Measurements from ENCODE around the gene RAB3IL1.

The RAB3IL1 gene

DNA sequence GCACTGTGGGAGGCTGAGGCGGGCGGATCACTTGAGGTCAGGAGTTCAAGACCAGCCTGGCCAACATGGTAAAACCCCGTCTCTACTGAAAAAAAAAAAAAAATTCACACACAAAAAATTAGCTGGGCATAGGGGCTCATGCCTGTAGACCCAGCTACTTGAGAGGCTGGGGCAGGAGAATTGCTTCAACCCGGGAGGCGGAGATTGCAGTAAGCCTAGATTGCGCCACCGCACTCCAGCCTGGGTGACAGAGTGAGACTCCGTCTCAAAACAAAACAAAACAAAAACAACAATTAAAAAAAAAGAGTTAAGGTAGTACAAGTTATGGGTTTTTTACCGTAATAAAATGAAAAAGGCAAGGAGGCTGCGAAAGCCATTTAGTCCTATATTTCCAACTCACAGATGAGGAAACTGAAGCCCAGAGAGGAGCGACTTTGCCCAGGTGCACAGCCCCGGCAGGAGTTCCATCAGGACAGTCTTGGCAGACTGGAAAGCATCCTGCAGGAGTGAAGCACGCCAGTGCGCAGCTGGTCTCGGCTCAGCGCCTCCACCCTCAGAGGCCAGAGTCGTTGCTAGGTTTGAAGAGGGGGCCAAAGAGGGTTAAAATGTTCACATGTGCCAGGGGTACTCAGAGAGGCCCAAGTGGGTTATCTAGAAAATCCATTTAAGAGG, 22.2 kb downstream of the RAB3IL1 start:
- peaks cover 14% of the 10 kb centered on the region for H3K4me1 ChIP-seq (ENCODE audit: insufficient read depth, low read length, poor library complexity, severe bottlenecking)
- no peaks in the 10 kb centered on the region for H3K9me3 ChIP-seq (ENCODE audit: insufficient read depth, low read depth, low read length)
- H3K9ac ChIP-seq (ENCODE audit: low read depth, low read length, poor library complexity, severe bottlenecking) = no peak overlapping the region
- no peak overlapping the region for H3K4me2 ChIP-seq (ENCODE audit: low read depth, low read length, poor library complexity, severe bottlenecking)
- H3K9me2 ChIP-seq (replicated peaks; ENCODE audit: low read depth, low read length) = no peaks in the 10 kb centered on the region
- H3F3A ChIP-seq (ENCODE audit: low read depth) = peaks cover 3% of the 10 kb centered on the region; the same call in 1 of the 2 replicates
- no peak overlapping the region for H2AFZ ChIP-seq (ENCODE audit: low read length)
- H3K4me3 ChIP-seq (ENCODE audit: low read length, poor library complexity, severe bottlenecking) = no peak overlapping the region
- H3K27me3 ChIP-seq (ENCODE audit: insufficient read depth, low read length, poor library complexity, severe bottlenecking) = no peaks in the 10 kb centered on the region
- H3K79me2 ChIP-seq (ENCODE audit: insufficient read depth, low read length) = 0 out of 2 replicates have a peak, but pooled peaks cover 2% of the 10 kb centered on the region
- TF ChIP-seq, protein P1, sequence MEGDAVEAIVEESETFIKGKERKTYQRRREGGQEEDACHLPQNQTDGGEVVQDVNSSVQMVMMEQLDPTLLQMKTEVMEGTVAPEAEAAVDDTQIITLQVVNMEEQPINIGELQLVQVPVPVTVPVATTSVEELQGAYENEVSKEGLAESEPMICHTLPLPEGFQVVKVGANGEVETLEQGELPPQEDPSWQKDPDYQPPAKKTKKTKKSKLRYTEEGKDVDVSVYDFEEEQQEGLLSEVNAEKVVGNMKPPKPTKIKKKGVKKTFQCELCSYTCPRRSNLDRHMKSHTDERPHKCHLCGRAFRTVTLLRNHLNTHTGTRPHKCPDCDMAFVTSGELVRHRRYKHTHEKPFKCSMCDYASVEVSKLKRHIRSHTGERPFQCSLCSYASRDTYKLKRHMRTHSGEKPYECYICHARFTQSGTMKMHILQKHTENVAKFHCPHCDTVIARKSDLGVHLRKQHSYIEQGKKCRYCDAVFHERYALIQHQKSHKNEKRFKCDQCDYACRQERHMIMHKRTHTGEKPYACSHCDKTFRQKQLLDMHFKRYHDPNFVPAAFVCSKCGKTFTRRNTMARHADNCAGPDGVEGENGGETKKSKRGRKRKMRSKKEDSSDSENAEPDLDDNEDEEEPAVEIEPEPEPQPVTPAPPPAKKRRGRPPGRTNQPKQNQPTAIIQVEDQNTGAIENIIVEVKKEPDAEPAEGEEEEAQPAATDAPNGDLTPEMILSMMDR (conservative IDR thresholded peaks at IDR 0.05; ENCODE audit: low read length) = no peak
- no peak for TF ChIP-seq EZH2phosphoT487 (IDR thresholded peaks at IDR 0.05; ENCODE audit: borderline replicate concordance)
- no peaks in the 10 kb centered on the region for H3K36me3 ChIP-seq (ENCODE audit: insufficient read depth, low read length)
- peaks cover 3% of the 10 kb centered on the region for H4K20me1 ChIP-seq (ENCODE audit: insufficient read depth, low read length, poor library complexity, severe bottlenecking)

DNA sequence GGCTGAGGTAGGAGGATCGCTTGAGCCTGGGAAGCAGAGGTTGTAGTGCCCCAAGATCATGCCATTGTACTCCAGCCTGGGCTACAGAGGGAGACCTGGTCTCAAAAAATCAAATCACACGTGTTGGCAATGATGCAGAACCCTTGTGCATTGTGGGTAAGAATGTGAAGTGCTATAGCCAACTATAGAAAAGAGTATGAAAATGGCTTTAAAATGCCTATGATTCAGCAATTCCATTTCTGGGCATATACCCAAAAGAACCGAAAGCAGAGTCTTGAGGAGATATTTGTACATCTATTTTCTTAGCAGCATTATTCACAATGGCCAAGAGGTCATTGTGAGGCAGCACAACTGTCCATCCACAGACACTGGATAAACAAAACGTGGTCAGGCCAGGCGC, 23.4 kb downstream of the RAB3IL1 start:
- Histone ChIP-seq H3K79me2 (ENCODE audit: insufficient read depth, low read length) (0 out of 2 replicates have a peak, but pooled peaks cover 4% of the 10 kb centered on the region), H3K9me2 (replicated peaks; ENCODE audit: low read depth, low read length) (no peaks in the 10 kb centered on the region), H3K9me3 (ENCODE audit: insufficient read depth, low read depth, low read length) (no peaks in the 10 kb centered on the region), H3K27me3 (ENCODE audit: insufficient read depth, low read length, poor library complexity, severe bottlenecking) (no peaks in the 10 kb centered on the region), H3F3A (ENCODE audit: low read depth) (peaks cover 3% of the 10 kb centered on the region; the same call in 1 of the 2 replicates), H3K4me1 (ENCODE audit: insufficient read depth, low read length, poor library complexity, severe bottlenecking) (peaks cover 18% of the 10 kb centered on the region), H3K4me2 (ENCODE audit: low read depth, low read length, poor library complexity, severe bottlenecking) (no peak overlapping the region), H3K9ac (ENCODE audit: low read depth, low read length, poor library complexity, severe bottlenecking) (no peak overlapping the region), H3K36me3 (ENCODE audit: insufficient read depth, low read length) (no peaks in the 10 kb centered on the region), H4K20me1 (ENCODE audit: insufficient read depth, low read length, poor library complexity, severe bottlenecking) (peaks cover 5% of the 10 kb centered on the region), H2AFZ (ENCODE audit: low read length) (no peak overlapping the region), H3K4me3 (ENCODE audit: low read length, poor library complexity, severe bottlenecking) (no peak overlapping the region)
- TF ChIP-seq EZH2phosphoT487 (IDR thresholded peaks at IDR 0.05; ENCODE audit: borderline replicate concordance) = no peak
- TF ChIP-seq, protein P1 (conservative IDR thresholded peaks at IDR 0.05; ENCODE audit: low read length) = no peak

DNA sequence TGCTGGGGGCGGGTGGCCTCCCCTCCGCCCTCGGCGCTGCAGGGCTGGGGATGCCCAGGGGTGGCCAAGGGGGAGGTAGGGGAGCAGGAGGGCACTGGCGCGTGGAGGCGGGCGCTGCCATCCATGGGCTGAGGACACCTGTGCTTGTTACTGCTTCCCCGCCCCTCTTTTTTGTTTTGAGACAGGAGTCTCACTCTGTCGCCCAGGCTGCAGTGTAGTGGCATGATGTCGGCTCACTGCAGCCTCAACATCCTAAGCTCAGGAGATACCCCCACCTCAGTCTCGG, 25.3 kb downstream of the RAB3IL1 start:
- H2AFZ ChIP-seq (ENCODE audit: low read length) = peak overlapping the region; percentile 98
- peaks cover 18% of the 10 kb centered on the region for H3K4me1 ChIP-seq (ENCODE audit: insufficient read depth, low read length, poor library complexity, severe bottlenecking)
- peak overlapping the region; percentile 97 for H3K4me2 ChIP-seq (ENCODE audit: low read depth, low read length, poor library complexity, severe bottlenecking)
- H3K9me3 ChIP-seq (ENCODE audit: insufficient read depth, low read depth, low read length) = no peaks in the 10 kb centered on the region
- TF ChIP-seq EZH2phosphoT487 (IDR thresholded peaks at IDR 0.05; ENCODE audit: borderline replicate concordance) = no peak
- TF ChIP-seq, protein P1 (conservative IDR thresholded peaks at IDR 0.05; ENCODE audit: low read length) = peak; percentile 24; the same call in 1 of the 2 replicates
- no peaks in the 10 kb centered on the region for H3K36me3 ChIP-seq (ENCODE audit: insufficient read depth, low read length)
- peak overlapping the region; percentile 80 for H3K4me3 ChIP-seq (ENCODE audit: low read length, poor library complexity, severe bottlenecking)
- peaks cover 3% of the 10 kb centered on the region; the same call in 1 of the 2 replicates for H3F3A ChIP-seq (ENCODE audit: low read depth)
- H3K9me2 ChIP-seq (replicated peaks; ENCODE audit: low read depth, low read length) = no peaks in the 10 kb centered on the region
- no peaks in the 10 kb centered on the region for H3K27me3 ChIP-seq (ENCODE audit: insufficient read depth, low read length, poor library complexity, severe bottlenecking)
- peak overlapping the region; percentile 44 for H3K9ac ChIP-seq (ENCODE audit: low read depth, low read length, poor library complexity, severe bottlenecking)
- H3K79me2 ChIP-seq (ENCODE audit: insufficient read depth, low read length) = 0 out of 2 replicates have a peak, but pooled peaks cover 4% of the 10 kb centered on the region
- peaks cover 5% of the 10 kb centered on the region for H4K20me1 ChIP-seq (ENCODE audit: insufficient read depth, low read length, poor library complexity, severe bottlenecking)
